Loucy (cell line): ENCODE results near the gene TKT.

Experiments used
- CTCF ChIP-seq: fragments of 200-600 bp; sonication (generic); conservative IDR thresholded peaks from 2 replicates; pipeline ENCODE4 v1.5.1; 2014; ENCODE audit warnings: mild to moderate bottlenecking, antibody characterized with exemption, low read length
- EZH2phosphoT487 ChIP-seq: fragments of 200-600 bp; IDR thresholded peaks from 2 replicates; pipeline ENCODE4 v1.6.1; 2018; ENCODE audit warnings: antibody characterized with exemption, mild to moderate bottlenecking, moderate library complexity, borderline replicate concordance

GRCh38 chr3:53232641-53233377, 23.0 kb downstream of the TKT start:
- TF ChIP-seq CTCF (no peak), EZH2phosphoT487 (no peak)
